Nephron (organoid): ENCODE data around the gene ZNF462.
A peak's percentile ranks its signal among the peaks of the same experiment; 100 is the strongest.

Experiments
- H3K27ac Mint-ChIP-seq, 3 experiments: 2 replicates each; pipeline ENCODE4 v1.8.0; 2020; ENCODE audit warnings: mixed read lengths in 3 of 3, mild to moderate bottlenecking in 2 of 3, moderate library complexity in 1 of 3
- H3K27me3 Mint-ChIP-seq: 2 replicates; pipeline ENCODE4 v1.8.0; 2021; ENCODE audit warnings: low read depth, mild to moderate bottlenecking, moderate library complexity, mixed read lengths
- H3K36me3 Mint-ChIP-seq: 2 replicates; pipeline ENCODE4 v1.8.0; 2020; ENCODE audit warnings: low read depth, mixed read lengths
- H3K4me1 Mint-ChIP-seq: 2 replicates; pipeline ENCODE4 v1.8.0; 2020; ENCODE audit warnings: mixed read lengths
- H3K4me3 Mint-ChIP-seq, 3 experiments: 2 replicates each; pipeline ENCODE4 v1.8.0; 2020; ENCODE audit warnings: mild to moderate bottlenecking in 3 of 3, mixed read lengths in 3 of 3, moderate library complexity in 2 of 3
- H3K9me3 Mint-ChIP-seq: 2 replicates; pipeline ENCODE4 v1.8.0; 2020; ENCODE audit warnings: mixed read lengths
- TF ChIP-seq, protein P1 (sequence below), 3 experiments: fragments of 200-600 bp; sonication (generic); IDR thresholded peaks; one replicate each; pipeline ENCODE4 v1.5.0; 2021; ENCODE audit warnings: antibody characterized with exemption in 3 of 3; ENCODE audit not compliant: unreplicated experiment in 3 of 3

ZNF462 gene

GRCh38 chr9:106918825-106919509 lies 56.0 kb downstream of the ZNF462 start:
- TF ChIP-seq, protein P1, sequence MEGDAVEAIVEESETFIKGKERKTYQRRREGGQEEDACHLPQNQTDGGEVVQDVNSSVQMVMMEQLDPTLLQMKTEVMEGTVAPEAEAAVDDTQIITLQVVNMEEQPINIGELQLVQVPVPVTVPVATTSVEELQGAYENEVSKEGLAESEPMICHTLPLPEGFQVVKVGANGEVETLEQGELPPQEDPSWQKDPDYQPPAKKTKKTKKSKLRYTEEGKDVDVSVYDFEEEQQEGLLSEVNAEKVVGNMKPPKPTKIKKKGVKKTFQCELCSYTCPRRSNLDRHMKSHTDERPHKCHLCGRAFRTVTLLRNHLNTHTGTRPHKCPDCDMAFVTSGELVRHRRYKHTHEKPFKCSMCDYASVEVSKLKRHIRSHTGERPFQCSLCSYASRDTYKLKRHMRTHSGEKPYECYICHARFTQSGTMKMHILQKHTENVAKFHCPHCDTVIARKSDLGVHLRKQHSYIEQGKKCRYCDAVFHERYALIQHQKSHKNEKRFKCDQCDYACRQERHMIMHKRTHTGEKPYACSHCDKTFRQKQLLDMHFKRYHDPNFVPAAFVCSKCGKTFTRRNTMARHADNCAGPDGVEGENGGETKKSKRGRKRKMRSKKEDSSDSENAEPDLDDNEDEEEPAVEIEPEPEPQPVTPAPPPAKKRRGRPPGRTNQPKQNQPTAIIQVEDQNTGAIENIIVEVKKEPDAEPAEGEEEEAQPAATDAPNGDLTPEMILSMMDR (IDR thresholded peaks at IDR 0.05; ENCODE audit: unreplicated experiment in 3 of 3): no peak
- Mint-ChIP-seq H3K9me3 (peaks cover 3% of the 10 kb centered on the region), H3K4me1 (peaks cover 72% of the 10 kb centered on the region), H3K27ac (peak overlapping the region; percentile 77 to 100 (median 100)), H3K27me3 (no peaks in the 10 kb centered on the region), H3K4me3 (no peak overlapping the region), H3K36me3 (peaks cover 74% of the 10 kb centered on the region)

DNA sequence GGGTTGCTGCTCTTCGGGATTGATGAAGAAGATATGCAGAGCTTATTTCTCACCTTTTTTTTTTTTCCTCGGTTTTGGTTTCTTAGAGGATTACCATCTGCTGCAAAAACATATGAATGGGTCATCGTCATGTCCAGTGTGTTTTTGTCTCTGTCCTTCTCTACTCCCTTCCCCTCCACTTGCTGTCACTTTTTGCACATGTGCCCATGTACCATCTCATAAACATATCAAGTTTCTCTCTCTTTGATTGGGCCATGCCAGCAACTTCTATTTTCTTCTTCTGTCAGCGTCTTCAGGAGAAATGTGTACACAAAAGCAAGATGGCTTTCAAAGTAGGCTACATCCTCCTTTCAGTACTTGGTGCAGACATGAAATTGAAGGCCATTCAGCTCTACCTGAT lies 57.1 kb downstream of the ZNF462 start:
- Mint-ChIP-seq H3K27me3 (no peaks in the 10 kb centered on the region), H3K4me1 (peaks cover 67% of the 10 kb centered on the region), H3K4me3 (no peak overlapping the region), H3K36me3 (peaks cover 78% of the 10 kb centered on the region), H3K9me3 (peaks cover 8% of the 10 kb centered on the region), H3K27ac (peak overlapping the region; percentile 99 to 100 (median 100))
- TF ChIP-seq, protein P1 (IDR thresholded peaks at IDR 0.05; ENCODE audit: unreplicated experiment in 3 of 3): no peak

- TF ChIP-seq, protein P1 (IDR thresholded peaks at IDR 0.05; ENCODE audit: unreplicated experiment in 3 of 3): no peak
- peak overlapping the region; percentile 99 to 100 (median 100) for H3K27ac Mint-ChIP-seq
- no peaks in the 10 kb centered on the region for H3K27me3 Mint-ChIP-seq
- H3K9me3 Mint-ChIP-seq: peaks cover 9% of the 10 kb centered on the region
- peak overlapping the region; percentile 46 to 65 (median 62) for H3K4me3 Mint-ChIP-seq
- peaks cover 60% of the 10 kb centered on the region for H3K4me1 Mint-ChIP-seq
- H3K36me3 Mint-ChIP-seq: peaks cover 85% of the 10 kb centered on the region
Observed at GRCh38 chr9:106920701-106921283, 57.8 kb downstream of the ZNF462 start.

DNA sequence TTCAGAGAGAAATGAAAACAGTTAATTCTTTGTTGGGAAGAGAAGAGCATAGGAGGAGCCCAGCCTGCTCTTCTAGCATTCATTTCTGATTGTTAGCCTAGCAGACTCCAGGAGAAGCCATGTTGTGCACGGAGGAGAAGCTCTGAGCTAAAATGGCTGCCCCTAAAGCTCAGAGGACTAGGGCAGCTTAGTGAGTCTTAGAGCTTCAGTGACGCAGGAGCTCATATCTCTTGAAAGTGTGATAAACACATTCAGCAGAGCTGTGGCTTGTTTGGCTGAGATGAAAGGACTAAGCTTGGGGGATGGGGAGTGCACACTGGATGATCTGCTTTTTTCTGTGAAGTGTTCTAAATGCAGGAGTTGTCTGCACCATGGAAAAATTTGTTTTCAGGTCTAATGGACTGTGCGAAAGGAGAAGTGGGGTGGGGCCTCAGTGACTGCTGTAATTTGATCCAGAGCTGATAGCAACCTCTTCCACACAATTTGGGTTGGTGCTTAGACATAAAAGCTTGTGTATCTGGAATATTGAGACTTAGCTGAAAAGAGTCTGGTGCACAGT lies 58.5 kb downstream of the ZNF462 start:
- Mint-ChIP-seq H3K36me3 (peaks cover 87% of the 10 kb centered on the region), H3K4me1 (peaks cover 56% of the 10 kb centered on the region), H3K4me3 (peak overlapping the region; percentile 46 to 65 (median 62)), H3K27me3 (no peaks in the 10 kb centered on the region), H3K27ac (peak overlapping the region; percentile 99 to 100 (median 100)), H3K9me3 (peaks cover 14% of the 10 kb centered on the region)
- TF ChIP-seq, protein P1 (IDR thresholded peaks at IDR 0.05; ENCODE audit: unreplicated experiment in 3 of 3): no peak

DNA sequence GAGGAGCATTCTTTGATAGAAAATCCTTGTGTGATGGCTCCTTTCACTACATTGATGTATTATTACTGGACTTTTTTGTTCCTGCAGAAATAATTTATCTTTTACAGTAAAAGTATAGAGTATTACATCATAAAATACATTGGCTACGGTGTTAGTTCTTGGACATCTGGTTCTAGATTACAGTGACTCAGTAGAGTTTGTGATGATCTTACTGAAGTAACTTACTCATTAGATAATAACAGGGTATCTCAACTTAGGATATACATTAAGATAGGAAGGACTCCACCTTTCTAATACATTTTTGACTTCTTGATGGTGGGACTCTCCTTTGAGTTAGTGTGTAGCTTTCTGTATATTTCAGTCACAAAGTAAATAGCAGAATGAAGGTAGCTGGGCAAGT lies 59.1 kb downstream of the ZNF462 start:
- H3K4me3 Mint-ChIP-seq: peak overlapping the region in 2 of 3 experiments; percentile 46 to 62
- H3K9me3 Mint-ChIP-seq: peaks cover 15% of the 10 kb centered on the region
- TF ChIP-seq, protein P1 (IDR thresholded peaks at IDR 0.05; ENCODE audit: unreplicated experiment in 3 of 3): no peak
- peaks cover 89% of the 10 kb centered on the region for H3K36me3 Mint-ChIP-seq
- peak overlapping the region; percentile 99 to 100 (median 100) for H3K27ac Mint-ChIP-seq
- peaks cover 50% of the 10 kb centered on the region for H3K4me1 Mint-ChIP-seq
- no peaks in the 10 kb centered on the region for H3K27me3 Mint-ChIP-seq
